GM19035 (cell line): ENCODE results near the gene MACF1.

Experiments used
- ATAC-seq: cut with Tn5 transposase; IDR thresholded peaks from one replicate; pipeline ENCODE4 v1.9.1; 2021; ENCODE audit not compliant: unreplicated experiment

MACF1 gene

DNA sequence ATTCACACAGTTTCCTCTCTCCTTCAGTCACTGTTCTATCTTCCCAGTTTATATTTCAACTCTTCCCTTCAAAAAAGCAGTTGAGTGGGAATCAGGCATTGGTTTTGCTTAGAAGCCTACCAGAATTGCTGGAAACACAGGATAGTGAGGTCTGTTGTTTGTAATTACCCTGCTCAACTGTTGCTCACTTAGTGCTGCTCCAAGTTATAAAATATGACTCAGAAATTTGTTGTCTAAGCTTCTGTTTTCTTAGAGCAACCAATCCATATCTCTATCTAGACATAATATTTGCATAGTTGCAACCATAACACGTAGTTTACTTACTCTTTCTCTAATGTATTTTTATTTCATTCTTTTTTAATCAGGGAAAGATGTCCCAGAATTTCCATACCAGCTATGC is 87.9 kb downstream of the MACF1 start:
- no peak for ATAC-seq

- ATAC-seq: no peak
Observed at GRCh38 chr1:39293375-39294070, 89.0 kb downstream of the MACF1 start.

DNA sequence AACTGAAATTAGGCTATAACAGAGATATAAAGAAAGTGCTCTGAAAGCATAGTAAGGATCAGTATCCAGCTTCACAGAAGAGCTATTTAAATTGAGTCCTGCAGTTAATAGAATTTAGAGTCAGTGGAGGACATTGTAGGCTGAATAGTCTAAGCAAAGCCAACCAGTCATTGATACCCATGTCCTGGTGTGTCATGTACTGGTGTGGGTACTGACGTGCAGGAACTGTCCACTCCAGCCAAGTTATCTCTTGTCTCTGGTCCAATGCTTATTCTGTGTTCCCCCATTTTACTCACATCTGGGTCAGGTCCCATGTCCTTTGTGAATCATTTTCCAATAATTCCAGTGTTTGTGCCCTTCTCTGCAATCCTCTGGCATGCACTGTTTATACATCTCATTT is 90.0 kb downstream of the MACF1 start:
- ATAC-seq: no peak

- no peak for ATAC-seq
Observed at GRCh38 chr1:39295901-39296300, 91.4 kb downstream of the MACF1 start.

- ATAC-seq: no peak
Observed at GRCh38 chr1:39297551-39297950, 93.1 kb downstream of the MACF1 start.

DNA sequence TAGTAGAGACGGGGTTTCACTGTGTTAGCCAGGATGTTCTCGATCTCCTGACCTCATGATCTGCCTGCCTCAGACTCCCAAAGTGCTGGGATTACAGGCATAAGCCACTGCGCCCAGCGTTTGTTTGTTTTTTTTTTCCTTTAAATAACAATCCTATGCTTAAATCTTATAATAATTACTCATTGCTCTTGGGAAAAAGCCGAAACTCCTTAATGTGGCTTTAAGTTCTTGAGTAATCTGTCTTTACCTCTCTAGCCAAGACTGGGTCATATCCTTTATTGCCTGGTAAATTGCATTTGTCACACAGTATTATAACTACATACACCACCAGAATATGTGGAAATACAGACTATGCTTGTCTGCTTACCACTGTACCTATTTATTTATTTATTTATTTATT is 97.1 kb downstream of the MACF1 start:
- no peak for ATAC-seq

DNA sequence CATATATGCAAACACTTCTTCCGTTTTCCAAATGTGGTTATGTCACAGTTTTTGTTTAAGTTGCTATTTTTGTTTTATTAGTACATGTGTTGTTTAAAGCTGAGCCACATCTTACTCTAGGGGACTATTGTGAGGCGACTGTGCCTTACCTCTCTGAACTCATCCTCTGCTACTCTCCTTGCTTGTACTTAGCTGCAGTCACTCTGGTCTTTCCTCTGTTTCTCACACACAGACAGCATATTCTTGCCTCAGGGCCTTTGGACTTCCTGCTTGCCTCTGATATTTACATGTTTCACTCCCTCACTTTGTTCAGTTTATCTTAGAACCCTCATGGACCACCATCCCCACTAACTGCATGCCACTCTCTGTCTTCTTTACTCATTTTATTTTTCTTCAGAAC is 101.1 kb downstream of the MACF1 start:
- no peak for ATAC-seq

GRCh38 chr1:39310015-39310414 is 105.5 kb downstream of the MACF1 start:
- no peak for ATAC-seq

GRCh38 chr1:39310691-39311090 is 106.2 kb downstream of the MACF1 start:
- ATAC-seq: no peak

- ATAC-seq: no peak
Observed at GRCh38 chr1:39317111-39317510, 112.6 kb downstream of the MACF1 start.

DNA sequence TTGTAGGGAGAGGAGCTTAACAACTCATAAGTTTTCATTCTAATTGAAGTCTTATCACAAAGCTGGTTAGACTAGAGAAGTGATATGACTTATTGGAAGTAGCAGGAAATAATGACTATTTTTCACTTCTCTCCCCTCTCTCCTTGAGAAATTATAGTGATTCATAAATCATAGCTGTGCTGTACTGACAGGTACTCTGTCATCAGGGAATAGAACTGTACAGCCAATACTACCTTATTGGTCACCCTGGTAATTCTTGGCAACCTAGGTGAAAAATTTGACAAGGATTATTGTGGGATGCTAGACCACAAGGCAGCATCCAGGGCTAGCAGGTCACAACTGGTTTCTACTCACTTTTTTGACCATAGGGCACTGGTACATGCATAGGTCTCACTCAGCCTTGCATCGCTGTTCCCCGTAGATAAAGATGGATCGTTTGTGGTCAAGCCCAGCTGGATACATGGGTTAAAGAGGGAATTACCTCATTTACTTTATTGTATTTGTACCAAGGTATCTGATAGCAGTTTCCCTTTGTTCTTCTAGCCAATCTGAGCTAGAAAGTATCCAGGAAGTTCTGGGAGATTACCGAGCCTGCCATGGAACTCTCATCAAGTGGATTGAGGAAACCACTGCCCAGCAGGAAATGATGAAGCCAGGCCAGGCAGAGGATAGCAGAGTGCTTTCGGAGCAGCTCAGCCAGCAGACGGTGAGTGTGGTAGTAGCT is 113.6 kb downstream of the MACF1 start:
- no peak for ATAC-seq

DNA sequence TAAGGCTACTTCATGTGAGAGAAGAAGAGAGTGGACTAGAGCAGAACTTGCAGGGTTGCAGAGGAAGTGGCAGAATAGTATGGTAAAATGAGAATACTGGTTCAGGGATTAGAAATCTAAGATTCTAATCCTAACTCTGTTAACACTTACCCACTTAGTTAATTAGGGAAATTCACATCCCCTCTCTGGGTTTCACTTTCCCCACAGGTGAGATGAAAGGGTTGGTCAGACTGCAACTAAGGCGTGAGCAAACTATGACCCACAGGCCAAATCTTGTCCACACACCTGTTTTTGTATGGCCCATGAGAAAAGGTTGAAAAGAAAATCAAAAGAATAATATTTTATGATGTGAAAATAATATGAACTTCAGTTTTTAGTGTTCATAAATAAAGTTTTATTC is 117.5 kb downstream of the MACF1 start:
- no peak for ATAC-seq

- no peak for ATAC-seq
Observed at GRCh38 chr1:39322431-39322830, 117.9 kb downstream of the MACF1 start.

GRCh38 chr1:39324888-39325287 is 120.4 kb downstream of the MACF1 start:
- no peak for ATAC-seq

- ATAC-seq: no peak
Observed at GRCh38 chr1:39326836-39327235, 122.3 kb downstream of the MACF1 start.

GRCh38 chr1:39328095-39328494 is 123.6 kb downstream of the MACF1 start:
- ATAC-seq: no peak

DNA sequence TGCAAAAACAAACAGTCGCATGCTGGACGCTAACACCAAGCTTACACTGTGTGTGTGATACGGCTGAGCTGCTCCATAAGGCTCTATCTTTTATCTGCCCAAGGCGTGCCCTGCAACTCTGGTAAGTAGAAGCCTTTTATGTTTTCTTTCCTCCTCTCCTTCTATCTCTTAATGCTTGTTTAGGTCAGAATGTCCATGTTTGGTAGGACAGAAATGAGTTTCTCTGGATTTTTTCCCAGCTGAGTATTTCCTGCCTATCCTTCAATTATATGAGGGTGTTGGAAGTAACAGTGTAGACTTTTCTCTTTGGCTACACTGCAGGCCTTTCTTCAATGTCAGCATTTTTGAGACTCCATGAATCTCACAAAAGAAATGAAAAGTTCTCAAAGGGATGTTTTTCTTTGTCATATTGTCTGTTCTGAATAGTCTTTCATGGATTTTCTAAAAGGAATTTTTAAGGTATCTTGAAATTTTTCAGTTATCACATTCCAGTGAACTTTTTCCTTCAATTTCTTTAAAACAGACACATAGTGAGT is 124.2 kb downstream of the MACF1 start:
- no peak for ATAC-seq

- no peak for ATAC-seq
Observed at GRCh38 chr1:39331647-39332046, 127.2 kb downstream of the MACF1 start.

GRCh38 chr1:39332291-39332690 is 127.8 kb downstream of the MACF1 start:
- no peak for ATAC-seq

GRCh38 chr1:39332828-39333227 is 128.3 kb downstream of the MACF1 start:
- ATAC-seq: no peak

DNA sequence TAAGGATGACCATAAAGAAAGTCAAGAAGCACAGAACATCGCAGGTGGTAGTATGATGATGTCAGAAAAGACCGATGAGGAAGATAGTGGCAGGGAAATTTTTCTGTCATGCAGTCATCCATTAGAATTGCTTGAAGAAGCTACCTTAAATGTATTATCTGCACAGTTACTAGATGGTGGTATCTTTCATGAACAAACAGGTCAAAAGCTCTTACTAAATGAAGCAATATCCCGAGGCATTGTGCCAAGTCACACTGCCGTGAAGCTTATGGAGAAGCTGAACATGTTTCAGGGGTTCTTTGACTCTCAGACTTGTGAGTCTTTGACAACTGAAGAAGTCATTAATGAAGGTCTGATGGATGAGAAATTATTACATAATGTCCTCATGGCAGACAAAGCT is 128.8 kb downstream of the MACF1 start:
- ATAC-seq: no peak

DNA sequence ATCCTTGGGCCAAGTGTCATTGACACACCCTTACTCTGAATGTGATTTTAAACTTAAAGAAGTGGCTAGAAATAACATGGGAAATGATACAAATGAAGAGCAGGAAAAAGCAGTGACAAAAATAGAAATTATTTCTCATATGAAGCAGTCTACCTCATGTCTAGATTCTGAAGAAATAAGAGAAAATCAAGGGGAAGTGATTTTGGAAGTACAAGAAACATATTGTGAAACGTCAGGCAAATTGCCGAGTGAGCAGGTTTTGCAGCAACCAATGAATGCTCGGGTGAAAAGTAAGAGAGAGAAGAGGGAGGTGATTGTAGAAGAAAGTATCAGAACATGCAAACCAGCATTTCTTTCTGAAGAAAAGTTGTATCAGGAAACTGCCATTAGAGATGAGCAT is 130.7 kb downstream of the MACF1 start:
- no peak for ATAC-seq

DNA sequence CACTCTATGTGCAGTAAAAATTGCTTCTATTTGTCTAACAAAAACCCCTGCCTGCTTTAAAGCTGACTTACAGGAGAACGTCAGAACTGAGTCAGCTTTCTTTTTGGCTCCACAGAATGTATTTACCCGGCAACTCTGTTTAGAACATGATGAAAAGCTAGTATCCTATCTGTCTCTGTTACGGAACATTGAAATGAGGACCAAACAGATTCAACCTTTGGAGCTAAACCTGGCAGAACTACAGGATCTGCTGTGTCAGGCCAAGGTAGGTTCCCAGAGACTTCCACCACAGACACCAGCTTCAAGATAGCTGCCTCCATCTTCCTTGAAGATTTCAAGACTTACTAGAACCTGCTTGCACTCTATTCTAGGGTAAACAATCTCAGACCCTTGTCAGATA is 132.6 kb downstream of the MACF1 start:
- ATAC-seq: no peak
